Stromal cell of bone marrow (primary cell): ENCODE measurements around the gene NLK.
"Not testable (repeated sequence)": the region's sequence is repeated elsewhere in the genome, so short reads cannot be mapped to it uniquely, and the experiment has no call there.

Experiments
- DNase-seq: peaks from one replicate; pipeline ENCODE4 v3.0.0-alpha.2; 2012; ENCODE audit warnings: low read depth

The NLK gene

DNA sequence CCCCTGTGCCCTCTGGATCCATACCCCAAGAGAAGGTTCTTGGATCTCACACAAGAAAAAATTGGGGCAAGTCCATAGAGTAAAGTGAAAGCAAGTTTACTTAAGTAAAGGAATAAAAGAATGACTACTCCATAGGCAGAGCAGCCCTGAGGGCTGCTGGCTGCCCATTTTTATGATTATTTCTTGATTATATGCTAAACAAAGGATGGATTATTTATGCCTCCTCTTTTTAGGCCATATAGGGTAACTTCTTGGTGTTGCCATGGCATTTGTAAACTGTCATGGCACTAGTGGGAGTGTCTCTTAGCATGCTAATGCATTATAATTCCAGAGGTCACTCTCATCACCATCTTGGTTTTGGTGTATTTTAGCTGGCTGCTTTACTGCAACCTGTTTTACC, 70.8 kb downstream of the NLK start:
- no peak for DNase-seq

DNA sequence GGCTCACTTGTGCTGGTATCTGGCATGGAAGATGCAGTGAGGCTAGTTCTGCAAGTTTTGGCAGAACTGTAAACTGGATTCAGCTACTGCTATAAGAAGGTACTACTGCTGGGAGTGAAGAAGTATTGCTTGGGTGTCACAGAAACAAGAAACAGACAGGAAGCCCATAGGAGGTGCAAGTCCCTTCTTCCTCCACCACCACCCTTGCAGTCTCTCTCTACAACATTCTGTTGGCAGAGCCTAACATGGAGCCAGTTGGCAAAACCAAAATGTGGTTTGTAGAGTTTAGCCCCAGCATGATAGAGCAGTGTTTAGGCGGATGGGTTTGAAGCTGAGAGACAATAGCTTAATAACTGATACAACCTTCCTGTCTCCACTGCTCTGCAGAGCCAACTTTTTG, 72.6 kb downstream of the NLK start:
- no peak for DNase-seq

DNA sequence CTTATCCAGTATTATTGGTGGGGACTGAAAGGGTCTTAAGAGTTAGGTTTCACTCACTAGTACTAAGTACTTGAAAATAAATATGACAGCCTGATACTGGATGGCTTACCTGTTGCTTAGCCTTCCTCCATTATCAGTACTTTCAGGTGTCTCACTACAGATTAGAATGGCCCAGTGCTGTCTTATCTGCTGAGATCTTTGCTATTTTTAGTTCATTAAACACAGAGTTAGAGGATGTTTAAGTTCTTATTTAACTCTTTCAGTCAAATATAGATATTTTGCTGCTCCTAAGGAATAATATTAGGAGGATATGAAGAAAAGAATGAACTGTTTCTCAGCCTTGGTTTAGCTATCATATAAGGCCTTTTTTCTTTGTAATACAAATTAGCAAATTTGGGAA, 74.8 kb downstream of the NLK start:
- DNase-seq: no peak

DNA sequence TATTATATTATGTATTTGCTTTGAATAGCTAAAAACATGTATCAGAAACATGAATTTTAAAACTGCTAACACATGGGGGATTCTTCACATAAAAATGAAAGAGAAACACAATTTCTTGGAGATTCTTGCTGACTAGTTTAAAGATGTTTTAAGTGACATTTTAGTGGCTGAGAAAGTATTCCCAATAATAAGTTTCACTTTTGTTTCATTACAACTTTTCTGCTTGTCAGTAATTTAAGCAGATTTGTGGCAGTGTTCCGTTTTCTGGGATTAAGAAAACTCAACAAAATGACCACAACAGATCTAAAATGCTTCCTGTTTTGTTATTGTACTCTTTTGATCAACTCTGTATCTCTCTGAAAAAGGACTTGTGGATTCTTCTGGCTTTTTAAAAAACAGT, 75.9 kb downstream of the NLK start:
- no peak for DNase-seq

DNA sequence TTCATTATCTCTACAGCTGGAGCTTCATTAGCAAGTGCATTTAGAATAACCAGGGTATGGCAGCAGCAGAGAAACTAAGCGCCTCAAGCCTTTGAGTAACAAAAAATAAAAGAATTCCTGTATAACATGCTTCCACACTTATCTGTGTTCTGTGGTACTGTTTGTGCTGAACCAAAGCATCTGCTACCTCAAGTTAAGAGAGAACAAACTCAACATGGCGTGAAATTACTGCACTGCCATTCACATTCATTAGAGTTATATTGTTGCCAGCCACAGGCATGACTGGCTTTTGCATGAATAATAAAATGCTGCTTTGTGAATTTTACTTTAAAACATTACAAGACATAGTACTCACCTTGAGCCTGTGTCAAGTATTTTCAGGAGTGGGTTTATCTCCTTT, 76.6 kb downstream of the NLK start:
- DNase-seq: no peak

DNA sequence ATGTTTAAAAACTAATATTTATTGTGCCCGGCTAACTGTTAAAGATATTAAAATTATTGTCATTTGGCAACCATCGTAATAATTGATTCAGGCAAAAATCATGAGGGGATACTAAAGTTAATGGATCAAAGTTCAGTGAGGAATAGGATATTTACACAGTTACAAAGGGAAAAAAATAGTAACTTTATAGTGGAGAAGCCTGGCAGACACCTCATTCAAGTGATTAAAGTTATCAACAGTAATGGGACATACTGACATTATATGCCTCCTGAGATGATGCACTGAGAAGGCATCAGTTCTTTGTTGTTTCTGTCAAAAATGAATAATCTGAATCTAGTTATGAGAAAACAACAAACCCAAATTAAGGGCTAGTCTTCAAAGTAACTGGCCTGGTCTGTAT, 77.1 kb downstream of the NLK start:
- no peak for DNase-seq

DNA sequence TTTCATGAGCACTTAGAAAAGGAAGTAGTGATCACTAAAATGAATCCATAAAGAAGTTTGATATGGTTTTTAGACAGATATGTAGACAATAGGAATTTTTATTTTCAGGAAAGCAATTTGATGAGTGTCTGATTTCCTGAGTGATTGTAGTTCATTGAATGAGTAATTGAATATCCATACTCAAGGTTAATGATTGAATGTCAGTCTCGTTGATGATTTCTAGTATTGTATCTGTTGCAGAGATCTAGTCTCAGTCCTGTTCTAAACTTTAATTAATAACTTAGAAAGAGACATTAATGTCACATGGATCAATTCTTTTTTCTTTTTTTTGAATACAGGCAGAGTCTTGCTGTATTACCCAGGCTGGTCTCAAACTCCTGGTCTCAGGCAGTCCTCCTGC, 78.3 kb downstream of the NLK start:
- no peak for DNase-seq

DNA sequence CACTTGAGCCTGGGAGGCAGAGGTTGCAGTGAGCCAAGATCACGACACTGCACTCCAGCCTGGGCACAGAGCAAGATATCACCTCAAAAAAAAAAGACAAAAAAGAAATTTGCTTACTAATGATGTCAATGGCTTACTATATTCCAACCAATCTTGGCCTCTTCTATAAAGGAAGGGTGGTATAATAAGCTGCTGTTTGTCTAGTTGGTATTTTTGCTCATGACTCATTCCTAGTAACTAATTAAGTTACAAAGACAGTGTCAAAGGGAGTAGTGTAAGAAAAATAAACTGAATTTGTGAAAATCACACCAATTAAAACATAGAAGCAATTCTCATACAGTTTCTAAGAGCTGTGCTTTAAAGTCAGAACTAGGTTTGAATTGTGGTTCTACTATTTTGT, 82.5 kb downstream of the NLK start:
- DNase-seq: no peak

DNA sequence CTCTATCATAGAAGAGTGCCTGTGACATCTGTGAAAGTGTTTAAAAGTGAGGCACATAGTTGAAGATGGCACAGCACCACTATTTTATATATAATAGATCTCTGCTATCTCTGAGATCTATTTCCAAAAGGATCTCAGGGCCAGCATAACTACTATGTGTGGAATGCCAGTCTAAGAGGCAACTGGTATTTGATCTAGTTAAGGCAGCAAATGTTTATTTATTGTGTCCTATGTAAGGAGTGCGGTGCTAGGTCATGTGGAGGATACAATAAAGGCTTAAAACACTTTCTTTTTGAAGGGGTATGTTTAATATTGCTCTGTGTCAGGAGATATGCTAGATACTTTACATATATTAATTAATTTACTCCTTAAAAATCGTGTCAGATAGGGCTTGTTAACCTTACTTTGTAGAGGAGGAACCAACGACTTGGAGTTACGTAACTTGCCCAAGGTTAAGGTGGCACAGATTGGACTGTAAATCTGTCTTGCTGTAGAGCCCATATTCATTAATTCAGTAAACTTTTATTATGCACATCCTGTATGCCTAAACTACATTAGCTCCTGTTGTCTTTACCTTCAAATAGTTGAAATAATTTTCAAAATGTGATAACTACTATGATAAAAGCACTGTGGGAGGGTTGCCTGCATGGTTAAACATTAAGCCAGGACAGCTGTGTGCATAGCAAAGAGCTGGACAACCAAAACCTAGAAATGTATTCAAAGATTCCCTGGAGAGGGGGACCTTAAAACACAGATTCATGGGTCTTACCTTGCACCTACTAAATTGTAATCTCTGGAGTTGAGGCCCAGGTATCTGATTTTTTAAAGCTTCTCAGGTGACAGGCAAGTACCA, 83.3 kb downstream of the NLK start:
- no peak for DNase-seq

DNA sequence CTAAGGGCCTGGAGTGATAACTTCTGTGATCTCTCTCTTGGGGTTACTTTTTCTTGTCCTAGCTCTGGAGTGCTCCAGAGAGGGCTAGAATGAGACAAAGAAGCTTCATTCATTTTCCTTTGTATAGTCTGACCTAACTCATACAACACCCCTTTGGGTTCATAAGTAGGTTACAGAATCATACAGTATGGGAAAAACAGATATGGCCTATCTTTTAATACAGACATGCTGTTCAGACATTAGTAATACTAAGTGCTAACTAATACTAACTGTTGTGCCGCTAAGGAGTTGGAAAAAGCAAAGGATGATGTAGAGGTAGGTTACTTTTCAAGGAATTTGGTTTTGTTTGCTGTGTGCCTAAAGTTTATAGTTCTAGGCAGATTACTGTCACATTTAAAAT, 84.7 kb downstream of the NLK start:
- no peak for DNase-seq

DNA sequence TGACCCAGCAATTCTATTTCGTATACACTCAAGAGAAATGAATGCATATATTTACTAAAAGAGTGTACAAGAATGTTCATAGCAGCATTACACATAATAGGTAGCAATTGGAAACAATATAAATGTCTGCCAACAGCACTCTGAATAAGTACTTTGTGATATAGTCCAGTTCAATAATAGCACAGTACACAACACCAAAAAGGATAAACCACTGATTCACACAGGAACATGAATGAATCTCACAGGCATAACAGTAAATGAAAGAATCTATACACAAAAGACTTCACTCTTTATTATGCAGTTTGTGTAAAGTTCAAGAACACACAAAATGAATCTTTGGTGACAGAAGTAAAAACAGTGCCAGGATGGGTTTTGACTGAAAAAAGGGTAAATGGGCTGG, 86.3 kb downstream of the NLK start:
- DNase-seq: no peak

DNA sequence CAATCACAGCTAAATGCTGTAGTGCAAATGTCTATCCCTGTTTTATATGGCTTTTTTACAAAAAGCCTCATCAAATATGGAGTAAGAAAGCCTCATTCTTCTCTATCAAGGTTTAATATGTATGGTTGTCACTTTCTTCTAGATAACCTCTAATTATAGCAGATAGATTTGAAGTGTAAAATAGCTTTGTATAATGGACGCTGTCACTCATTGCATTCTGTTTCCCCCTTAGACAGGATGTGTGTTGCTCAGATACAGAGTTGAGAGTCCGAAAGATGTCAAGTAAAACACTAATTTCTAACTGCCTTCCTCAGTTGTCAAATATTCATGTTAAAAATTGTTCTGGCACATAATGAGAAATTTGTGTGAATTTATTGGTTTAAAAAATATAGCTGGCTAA, 88.0 kb downstream of the NLK start:
- no peak for DNase-seq

DNA sequence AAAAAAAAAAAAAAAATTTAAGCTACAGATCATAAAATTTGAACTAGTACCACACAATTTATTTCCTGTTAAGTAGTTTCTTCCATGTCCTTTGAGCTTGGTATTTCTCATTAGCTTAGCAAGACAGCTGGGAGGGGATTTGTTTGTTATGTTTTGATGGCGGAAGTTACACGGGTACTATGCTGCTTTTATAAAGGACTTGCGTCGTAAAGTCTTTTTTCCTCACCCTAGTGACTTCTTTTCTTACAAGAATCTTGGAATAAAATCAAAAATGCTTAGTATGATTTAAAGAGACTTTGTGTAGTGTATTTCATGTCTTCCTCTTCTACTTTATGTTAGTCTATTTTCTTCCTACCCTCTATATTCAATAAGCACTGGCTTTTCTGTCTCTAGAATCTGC, 89.1 kb downstream of the NLK start:
- no peak for DNase-seq

DNA sequence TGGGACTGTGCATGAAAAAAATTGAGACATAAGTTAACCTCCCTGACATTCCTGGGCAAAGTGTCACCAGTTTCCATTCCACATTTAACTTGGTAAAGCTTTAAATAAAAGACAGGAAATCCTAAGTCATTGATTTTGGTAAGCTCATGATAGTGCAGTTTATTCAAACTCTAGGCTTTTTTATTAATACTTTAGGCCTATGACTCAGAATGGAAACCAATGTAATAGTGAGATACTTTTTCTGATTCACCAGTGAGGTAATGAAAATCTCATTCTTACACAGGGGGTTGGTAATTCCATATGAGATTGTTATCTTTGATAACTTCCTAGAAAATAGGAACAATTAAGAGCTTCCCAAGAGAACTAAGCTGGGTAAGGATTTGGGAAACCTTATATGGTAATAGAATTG, 91.1 kb downstream of the NLK start:
- DNase-seq: peak; percentile 59

DNA sequence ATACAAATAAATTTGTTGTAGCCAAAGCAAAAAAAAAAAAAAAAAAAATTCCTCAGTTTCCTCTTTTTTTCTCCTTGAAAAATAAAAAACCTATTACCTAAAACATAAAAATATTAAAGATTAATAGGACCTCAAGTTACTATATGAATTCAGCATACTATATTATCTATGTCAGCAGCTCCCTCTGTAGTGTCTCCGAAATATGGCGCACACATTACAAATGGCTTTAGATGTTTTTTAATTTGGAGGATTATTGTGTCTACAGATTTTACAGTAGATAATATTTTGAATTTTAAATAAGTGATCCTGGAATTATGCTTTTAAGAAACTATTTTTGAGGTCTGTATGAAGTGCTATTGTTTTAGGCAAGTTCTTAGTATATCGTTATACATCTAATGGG, 94.4 kb downstream of the NLK start:
- DNase-seq: no peak

DNA sequence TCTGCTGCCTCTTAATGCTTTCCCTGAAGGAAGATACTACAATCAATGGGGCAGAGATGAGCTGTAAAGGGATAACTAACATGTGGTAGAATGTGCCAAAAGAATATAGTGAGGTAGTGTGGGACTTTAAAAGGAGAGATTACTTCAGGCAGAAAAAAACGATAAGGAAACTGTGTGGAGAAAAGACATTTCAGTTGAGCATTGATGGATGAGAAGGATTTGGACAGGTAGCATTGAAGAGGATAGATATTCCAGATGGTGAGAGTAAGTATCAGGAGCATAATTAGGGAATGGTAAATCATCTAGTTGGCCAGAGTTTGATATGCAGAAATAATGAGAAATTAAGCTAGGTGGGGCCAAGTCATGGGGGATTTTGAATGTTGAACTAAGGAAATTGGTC, 97.3 kb downstream of the NLK start:
- no peak for DNase-seq

DNA sequence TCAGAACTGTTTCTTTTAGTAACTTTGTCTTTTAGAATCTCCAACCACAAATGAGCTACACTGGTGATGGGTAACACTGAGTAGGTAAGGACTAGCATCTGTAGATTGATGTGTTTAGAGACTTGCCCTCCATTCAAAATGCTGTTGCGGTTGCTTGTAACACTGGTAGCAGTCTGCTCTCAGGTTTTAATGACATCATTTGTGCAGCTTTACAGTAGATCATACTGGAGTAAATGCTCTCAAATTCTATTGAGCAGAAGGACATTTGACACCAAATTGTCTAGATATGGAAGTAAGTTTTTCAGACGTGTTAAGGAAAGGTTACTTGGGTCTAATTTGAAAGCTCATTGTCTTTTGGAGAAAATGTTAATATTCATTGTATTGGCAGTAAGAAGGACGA, 98.8 kb downstream of the NLK start:
- DNase-seq: no peak

DNA sequence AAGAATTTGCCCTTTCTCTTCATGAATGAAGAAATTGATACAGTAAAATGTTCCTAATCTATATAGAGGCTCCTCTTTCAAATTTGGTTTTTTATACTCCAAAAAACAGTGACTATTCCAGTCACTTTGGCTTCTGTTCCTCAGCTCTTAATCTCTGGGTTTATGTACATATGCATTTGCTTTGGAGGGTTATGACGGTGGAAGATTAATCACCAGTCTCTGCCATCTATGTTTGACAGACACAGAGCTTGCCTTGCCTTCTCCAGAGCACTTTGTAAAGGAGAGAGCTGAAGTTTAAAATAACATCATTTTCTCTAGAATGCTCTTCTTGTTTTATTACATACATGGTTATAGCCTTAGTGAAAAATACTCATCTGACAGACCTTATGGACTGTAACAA, 99.3 kb downstream of the NLK start:
- no peak for DNase-seq

DNA sequence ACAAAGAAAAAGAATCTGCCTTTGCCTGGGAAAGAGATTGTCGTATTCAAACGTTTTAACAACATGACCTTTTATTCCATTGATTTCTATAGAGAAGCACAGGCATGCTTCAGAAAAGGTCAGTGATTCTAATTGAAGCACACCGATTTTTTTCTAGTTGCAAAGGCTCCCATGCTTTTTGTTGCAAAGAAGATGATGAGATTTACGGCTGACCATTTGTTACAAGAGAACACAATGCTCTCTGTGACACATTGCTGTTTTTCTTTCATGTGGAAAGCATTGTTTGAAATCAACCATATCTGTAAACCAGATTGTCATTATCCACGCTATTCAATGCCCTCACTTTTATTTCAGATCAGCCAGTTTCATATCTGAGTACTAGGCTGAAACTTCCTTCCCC, 99.8 kb downstream of the NLK start:
- no peak for DNase-seq

DNA sequence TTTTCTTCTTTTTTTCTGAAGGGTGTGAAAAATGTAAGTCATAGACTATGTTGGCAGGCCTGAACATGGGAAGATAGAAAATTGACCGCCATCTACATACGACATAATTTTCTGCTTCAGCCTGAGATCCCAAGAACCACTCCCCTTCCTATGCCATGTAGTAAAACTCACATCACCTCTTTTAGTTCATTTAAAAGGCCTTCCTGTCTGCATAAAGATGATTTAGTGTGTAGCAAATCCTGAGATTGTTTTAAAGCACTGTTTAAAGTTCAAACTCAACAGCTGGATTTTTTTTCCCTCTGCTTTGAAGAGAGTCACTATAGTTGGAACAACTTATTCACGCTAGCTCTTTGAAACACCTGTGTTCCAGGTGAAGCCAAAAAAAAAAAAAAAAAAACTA, 101.5 kb downstream of the NLK start:
- DNase-seq: no peak

DNA sequence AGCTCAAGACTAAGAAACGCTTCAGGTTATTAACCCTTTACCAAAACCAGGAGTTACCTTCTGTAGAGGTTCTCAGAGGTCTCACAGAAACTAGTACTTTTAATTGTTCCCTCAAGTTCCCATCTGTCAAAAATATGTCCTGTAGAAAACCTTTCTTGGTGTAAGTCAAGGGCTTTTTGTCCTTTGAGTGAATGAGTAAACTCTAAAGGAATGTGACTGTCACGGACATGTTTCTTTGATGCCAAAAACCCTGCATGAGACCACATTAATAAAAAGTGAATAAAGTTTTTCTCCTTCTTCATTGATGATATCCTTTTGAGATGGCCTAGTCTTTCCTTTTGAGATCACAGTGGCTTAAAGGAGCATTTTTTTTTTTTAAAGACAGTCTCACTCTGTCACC, 102.9 kb downstream of the NLK start:
- DNase-seq: no peak

DNA sequence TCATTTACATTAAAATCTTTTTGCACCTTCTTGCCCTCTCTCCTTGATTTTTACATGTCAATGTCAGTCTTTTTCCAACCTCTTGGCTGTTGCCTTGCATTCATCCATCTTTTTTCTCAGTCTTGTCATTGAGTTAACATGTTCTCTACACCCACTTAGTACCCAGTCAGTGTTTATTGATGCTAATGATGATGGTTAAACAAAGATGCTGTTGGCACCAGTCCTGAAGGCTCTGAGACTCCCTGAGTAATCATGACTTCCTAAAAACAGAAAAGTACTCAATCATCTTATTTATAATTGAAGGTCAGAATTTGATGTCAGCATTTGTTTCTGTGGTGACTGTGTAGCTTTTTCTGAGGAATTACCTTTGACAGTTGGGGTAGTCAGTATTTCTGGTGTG, 104.5 kb downstream of the NLK start:
- DNase-seq: no peak

DNA sequence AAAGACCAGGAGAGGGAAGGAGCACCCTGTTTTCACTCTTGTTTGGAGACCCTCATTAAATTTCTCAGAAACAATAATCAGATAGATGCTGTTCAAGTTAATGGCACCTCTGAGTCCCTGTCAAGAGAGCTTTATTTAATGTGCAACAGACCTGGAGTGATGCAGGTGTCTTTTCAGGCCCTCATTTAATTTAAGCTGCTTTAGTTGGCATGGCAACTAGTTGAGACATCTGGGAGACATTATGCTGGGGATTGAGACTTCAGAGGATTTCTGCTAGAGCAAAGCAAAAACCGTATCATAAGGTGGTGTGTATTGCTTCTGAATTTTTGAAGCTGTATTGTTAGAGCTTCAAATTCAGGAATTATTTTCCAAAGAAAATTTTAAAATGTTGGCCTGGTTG, 108.5 kb downstream of the NLK start:
- no peak for DNase-seq

DNA sequence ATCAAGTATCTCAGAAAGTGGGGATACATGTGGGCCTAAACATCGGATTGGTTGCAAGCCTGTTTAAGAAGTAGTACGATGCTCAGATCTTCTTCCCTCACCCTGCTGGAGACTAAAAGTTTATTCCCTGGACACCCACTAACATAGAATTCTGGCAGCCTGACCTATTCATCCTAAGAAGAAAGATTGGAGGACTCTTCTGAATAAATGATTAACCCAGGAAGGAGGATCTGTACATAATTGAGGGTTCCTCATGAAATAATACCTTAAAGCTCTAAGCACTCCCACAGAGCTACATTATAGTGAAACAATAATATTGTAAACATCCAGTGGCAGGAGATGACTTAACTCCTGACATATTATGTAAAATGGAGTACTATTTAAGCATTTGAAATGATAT, 111.7 kb downstream of the NLK start:
- no peak for DNase-seq

DNA sequence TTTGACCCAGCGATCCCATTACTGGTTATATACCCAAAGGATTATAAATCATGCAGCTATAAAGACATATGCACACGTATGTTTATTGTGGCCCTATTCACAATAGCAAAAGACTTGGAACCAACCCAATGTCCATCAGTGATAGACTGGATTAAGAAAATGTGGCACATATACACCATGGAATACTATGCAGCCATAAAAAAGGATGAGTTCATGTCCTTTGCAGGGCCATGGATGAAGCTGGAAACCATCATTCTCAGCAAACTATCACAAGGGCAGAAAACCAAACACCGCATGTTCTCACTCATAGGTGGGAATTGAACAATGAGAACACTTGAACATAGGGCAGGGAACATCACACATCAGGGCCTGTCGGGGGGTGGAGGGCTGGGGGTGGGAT, 112.9 kb downstream of the NLK start:
- not testable (repeated sequence) for DNase-seq
